ENCODE results near the gene RAE1. TPM values are rescaled to one million over a fixed set of nuclear protein-coding genes. Genes with fewer than 3 reads are reported as not detected.

The RAE1 gene
- total and polyA plus RNA-seq, 2 of the 8 experiments (the other 6 are each of a cell fraction or from before 2014, with no cell fraction given): 35.9 to 44.9 TPM

- TF ChIP-seq SP2 (IDR thresholded peaks at IDR 0.05; ENCODE audit: low read length) (no peak), GABPA (IDR thresholded peaks at IDR 0.05; ENCODE audit: borderline replicate concordance, insufficient read depth, low read length) (no peak), FOSL1 (IDR thresholded peaks at IDR 0.05; ENCODE audit: insufficient read depth, low read depth, low read length) (no peak), MAFK (IDR thresholded peaks at IDR 0.05; ENCODE audit: low read depth, low read length) (no peak)
These were observed 34.1 kb downstream of the RAE1 start (continued) for GRCh38 chr20:57384953-57385761.

Data from H1 (cell line).